H9 (cell line): ENCODE results near the gene VMAC. TPM values are rescaled to one million over a fixed set of nuclear protein-coding genes. Genes with fewer than 3 reads are reported as not detected.

ENCODE experiments used
- DNase-seq: peaks from one replicate; pipeline ENCODE4 v3.0.0-alpha.2; 2017
- H2AFZ ChIP-seq: one replicate; pipeline ENCODE4 v1.6.1; 2013; ENCODE audit warnings: mild to moderate bottlenecking, low read length, control low read depth, moderate library complexity
- H2AK5ac ChIP-seq: 2 replicates; pipeline ENCODE4 v1.6.1; 2013; ENCODE audit warnings: low read length, control low read depth, mixed read lengths; ENCODE audit not compliant: insufficient read length
- H2BK120ac ChIP-seq: one replicate; pipeline ENCODE4 v1.6.1; 2013; ENCODE audit warnings: low read depth, mild to moderate bottlenecking, low read length, control low read depth, inconsistent platforms; ENCODE audit not compliant: poor library complexity, severe bottlenecking
- H2BK12ac ChIP-seq: 2 replicates; pipeline ENCODE4 v1.6.1; 2013; ENCODE audit warnings: low read length, control low read depth, mixed read lengths, low read depth; ENCODE audit not compliant: insufficient read length
- H2BK15ac ChIP-seq: 2 replicates; pipeline ENCODE4 v1.6.1; 2013; ENCODE audit warnings: low read depth, low read length, control low read depth
- H2BK20ac ChIP-seq: one replicate; pipeline ENCODE4 v1.6.1; 2013; ENCODE audit warnings: low read depth, mild to moderate bottlenecking, low read length, control low read depth, inconsistent platforms; ENCODE audit not compliant: poor library complexity, severe bottlenecking
- H2BK5ac ChIP-seq: 2 replicates; pipeline ENCODE4 v1.6.1; 2013; ENCODE audit warnings: low read length, control low read depth, mixed read lengths; ENCODE audit not compliant: insufficient read length
- H3K14ac ChIP-seq: 2 replicates; pipeline ENCODE4 v1.6.1; 2013; ENCODE audit warnings: low read length, control low read depth; ENCODE audit not compliant: insufficient read depth
- H3K18ac ChIP-seq: 2 replicates; pipeline ENCODE4 v1.6.1; 2013; ENCODE audit warnings: low read depth, mild to moderate bottlenecking, mixed read lengths, low read length, control low read depth; ENCODE audit not compliant: insufficient read length
- H3K23ac ChIP-seq: 2 replicates; pipeline ENCODE4 v1.6.1; 2013; ENCODE audit warnings: low read length, control low read depth, mixed read lengths, low read depth; ENCODE audit not compliant: insufficient read length
- H3K23me2 ChIP-seq: 2 replicates; pipeline ENCODE4 v1.6.1; 2013; ENCODE audit warnings: low read depth, mild to moderate bottlenecking, mixed read lengths, low read length, control low read depth; ENCODE audit not compliant: insufficient read length, poor library complexity, severe bottlenecking
- H3K27ac ChIP-seq: 2 replicates; pipeline ENCODE4 v1.5.1; 2013; ENCODE audit warnings: low read length, control low read depth, mixed read lengths, low read depth; ENCODE audit not compliant: insufficient read length
- H3K27me3 ChIP-seq: 2 replicates; pipeline ENCODE4 v1.6.1; 2013; ENCODE audit warnings: low read length, control low read depth, inconsistent platforms; ENCODE audit not compliant: insufficient read depth
- H3K4ac ChIP-seq: 2 replicates; pipeline ENCODE4 v1.6.1; 2013; ENCODE audit warnings: low read depth, mild to moderate bottlenecking, control low read depth, inconsistent platforms, low read length, moderate library complexity
- H3K4me1 ChIP-seq: 2 replicates; pipeline ENCODE4 v1.6.1; 2013; ENCODE audit warnings: low read length, control low read depth, inconsistent platforms; ENCODE audit not compliant: insufficient read depth
- H3K4me2 ChIP-seq: 2 replicates; pipeline ENCODE4 v1.6.1; 2013; ENCODE audit warnings: low read length, control low read depth, mixed read lengths; ENCODE audit not compliant: insufficient read length, insufficient read depth
- H3K56ac ChIP-seq: 2 replicates; pipeline ENCODE4 v1.6.1; 2013; ENCODE audit warnings: low read depth, mild to moderate bottlenecking, mixed read lengths, low read length, control low read depth; ENCODE audit not compliant: insufficient read length
- H3K79me1 ChIP-seq: 2 replicates; pipeline ENCODE4 v1.6.1; 2013; ENCODE audit warnings: low read depth, mild to moderate bottlenecking, moderate library complexity, low read length, control low read depth, inconsistent platforms; ENCODE audit not compliant: insufficient read depth, poor library complexity, severe bottlenecking
- H3K79me2 ChIP-seq: 2 replicates; pipeline ENCODE4 v1.6.1; 2013; ENCODE audit warnings: low read length, control low read depth, inconsistent platforms; ENCODE audit not compliant: insufficient read depth
- H3K9ac ChIP-seq: 2 replicates; pipeline ENCODE4 v1.6.1; 2013; ENCODE audit warnings: low read length, control low read depth, mixed read lengths; ENCODE audit not compliant: insufficient read length; ENCODE audit errors: extremely low read depth
- H3K9me3 ChIP-seq: one replicate; pipeline ENCODE4 v1.6.1; 2013; ENCODE audit warnings: low read depth, low read length, inconsistent platforms; ENCODE audit not compliant: control insufficient read depth
- H3T11ph ChIP-seq: one replicate; pipeline ENCODE4 v1.6.1; 2013; ENCODE audit warnings: mild to moderate bottlenecking, low read length, control low read depth, inconsistent platforms
- H4K20me1 ChIP-seq: one replicate; pipeline ENCODE4 v1.6.1; 2013; ENCODE audit not compliant: control insufficient read depth, insufficient read length, insufficient read depth
- H4K5ac ChIP-seq: 2 replicates; pipeline ENCODE4 v1.6.1; 2013; ENCODE audit warnings: low read depth, mild to moderate bottlenecking, mixed read lengths, low read length, control low read depth; ENCODE audit not compliant: insufficient read length
- H4K8ac ChIP-seq: replicated peaks from 2 replicates; pipeline ENCODE4 v1.6.1; 2013; ENCODE audit warnings: low read length, control low read depth, mixed read lengths, low read depth; ENCODE audit not compliant: insufficient read length
- H4K91ac ChIP-seq: 2 replicates; pipeline ENCODE4 v1.6.1; 2013; ENCODE audit warnings: low read depth, mild to moderate bottlenecking, moderate library complexity, mixed read lengths, low read length, control low read depth; ENCODE audit not compliant: insufficient read length
- H3K27ac Mint-ChIP-seq, 3 experiments: 2 replicates in 2 of 3; 3 replicates in 1 of 3; pipeline ENCODE4 v1.8.0; 2020 to 2021; ENCODE audit warnings: mixed read lengths in 3 of 3, mild to moderate bottlenecking in 1 of 3, moderate library complexity in 1 of 3
- H3K27me3 Mint-ChIP-seq: 2 replicates; pipeline ENCODE4 v1.8.0; 2021; ENCODE audit warnings: low read depth, mild to moderate bottlenecking, moderate library complexity, mixed read lengths
- H3K36me3 Mint-ChIP-seq, 3 experiments: 2 replicates in 2 of 3; 3 replicates in 1 of 3; pipeline ENCODE4 v1.8.0; 2020 to 2021; ENCODE audit warnings: low read depth in 3 of 3, mixed read lengths in 3 of 3; ENCODE audit not compliant: insufficient read depth in 1 of 3
- H3K4me1 Mint-ChIP-seq, 2 experiments: 2 replicates each; pipeline ENCODE4 v1.8.0; 2020; ENCODE audit warnings: mixed read lengths in 2 of 2
- H3K4me3 Mint-ChIP-seq, 2 experiments: 2 replicates in 1 of 2; 3 replicates in 1 of 2; pipeline ENCODE4 v1.8.0; 2020 to 2021; ENCODE audit warnings: mild to moderate bottlenecking in 2 of 2, mixed read lengths in 2 of 2, moderate library complexity in 1 of 2
- H3K9me3 Mint-ChIP-seq, 2 experiments: 2 replicates in 1 of 2; 3 replicates in 1 of 2; pipeline ENCODE4 v1.8.0; 2020; ENCODE audit warnings: mild to moderate bottlenecking in 2 of 2, mixed read lengths in 2 of 2, moderate library complexity in 1 of 2
- CTCF ChIP-seq: fragments of 200-600 bp; sonication (generic); conservative IDR thresholded peaks from 3 replicates; pipeline ENCODE4 v1.8.0; 2021; ENCODE audit warnings: antibody characterized with exemption, mild to moderate bottlenecking
- WGBS: extraction: QIAGEN DNeasy Blood & Tissue Kit; methylation state at CpG from one replicate; pipeline ENCODE4 v1.1.7; 2013; ENCODE audit warnings: missing lambda C conversion rate, low lambda C conversion rate, mixed read lengths; ENCODE audit not compliant: insufficient read length; ENCODE audit errors: extremely low coverage; 5-methylcytosine and 5-hydroxymethylcytosine counted together
- total RNA-seq: library from RNA; stranded (reverse); gene quantifications from 2 replicates; pipeline ENCODE4 v1.2.1, GENCODE V29; 2021

Gene VMAC
- total RNA-seq, 1 experiment from 2014 or later = 2.2 TPM

GRCh38 chr19:5893907-5894703, 10.6 kb upstream of the VMAC start:
- no peak overlapping the region for H3K14ac ChIP-seq
- no peak for DNase-seq
- H4K8ac ChIP-seq = no peak overlapping the region
- no peak overlapping the region for H2BK12ac ChIP-seq
- no peak overlapping the region for H3T11ph ChIP-seq
- no peak overlapping the region for H3K9ac ChIP-seq
- H3K36me3 Mint-ChIP-seq = peaks cover 3 to 11% (median 8%) of the 10 kb centered on the region in 3 experiments; a peak in 6 of 7 replicates
- no peaks in the 10 kb centered on the region for H3K9me3 ChIP-seq
- no peak overlapping the region for H4K91ac ChIP-seq
- no peak overlapping the region for H2BK5ac ChIP-seq
- no peaks in the 10 kb centered on the region for H3K79me2 ChIP-seq
- no peaks in the 10 kb centered on the region for H3K27me3 ChIP-seq
- H3K27ac ChIP-seq = no peak overlapping the region
- no peak overlapping the region for H3K4me3 Mint-ChIP-seq
- no peak overlapping the region; a peak in 1 of 7 replicates for H3K27ac Mint-ChIP-seq
- H3K23ac ChIP-seq = no peak overlapping the region
- no peak overlapping the region for H3K18ac ChIP-seq
- no peak overlapping the region for H3K4me2 ChIP-seq
- WGBS = no CpG with 5 or more reads among the region's 28 CpGs
- no peaks in the 10 kb centered on the region; the same call in 1 of the 2 replicates for H3K4me1 ChIP-seq
- H3K23me2 ChIP-seq = no peaks in the 10 kb centered on the region
- no peak overlapping the region for H2AFZ ChIP-seq
- H4K20me1 ChIP-seq = no peaks in the 10 kb centered on the region
- H3K4ac ChIP-seq = no peak overlapping the region
- H3K56ac ChIP-seq = no peak overlapping the region
- no peak overlapping the region for H4K5ac ChIP-seq
- H2BK120ac ChIP-seq = no peak overlapping the region
- peaks cover 23% of the 10 kb centered on the region for H3K27me3 Mint-ChIP-seq
- peaks cover 10 to 15% of the 10 kb centered on the region in 2 experiments for H3K4me1 Mint-ChIP-seq
- H3K9me3 Mint-ChIP-seq = no peaks in the 10 kb centered on the region
- no peak overlapping the region for H2AK5ac ChIP-seq
- no peak for TF ChIP-seq CTCF
- H3K79me1 ChIP-seq = no peaks in the 10 kb centered on the region
- H2BK20ac ChIP-seq = no peak overlapping the region
- no peak overlapping the region for H2BK15ac ChIP-seq
